ENCODE results near the gene KLHDC4.

DNA sequence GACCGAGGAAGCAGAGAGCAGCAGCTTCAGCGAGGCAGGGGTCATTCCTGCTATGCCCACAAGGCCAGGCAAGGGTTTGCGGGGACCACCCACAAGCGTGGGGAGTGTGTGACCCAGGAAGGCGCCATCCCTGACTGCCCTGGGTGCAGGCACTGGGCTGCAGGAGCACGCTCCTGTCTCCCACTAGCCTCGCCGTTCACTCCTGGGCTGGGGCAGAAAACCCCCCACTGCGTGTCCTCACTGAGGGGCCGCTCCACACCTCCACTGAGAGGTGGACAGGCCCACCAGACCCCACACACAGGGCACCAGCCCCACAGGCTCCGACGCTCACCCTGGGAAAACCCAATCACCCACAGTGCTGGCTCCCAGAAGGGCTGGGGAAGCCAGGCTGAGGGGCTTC lies 56.1 kb downstream of the KLHDC4 start:
- TF ChIP-seq, protein P1, sequence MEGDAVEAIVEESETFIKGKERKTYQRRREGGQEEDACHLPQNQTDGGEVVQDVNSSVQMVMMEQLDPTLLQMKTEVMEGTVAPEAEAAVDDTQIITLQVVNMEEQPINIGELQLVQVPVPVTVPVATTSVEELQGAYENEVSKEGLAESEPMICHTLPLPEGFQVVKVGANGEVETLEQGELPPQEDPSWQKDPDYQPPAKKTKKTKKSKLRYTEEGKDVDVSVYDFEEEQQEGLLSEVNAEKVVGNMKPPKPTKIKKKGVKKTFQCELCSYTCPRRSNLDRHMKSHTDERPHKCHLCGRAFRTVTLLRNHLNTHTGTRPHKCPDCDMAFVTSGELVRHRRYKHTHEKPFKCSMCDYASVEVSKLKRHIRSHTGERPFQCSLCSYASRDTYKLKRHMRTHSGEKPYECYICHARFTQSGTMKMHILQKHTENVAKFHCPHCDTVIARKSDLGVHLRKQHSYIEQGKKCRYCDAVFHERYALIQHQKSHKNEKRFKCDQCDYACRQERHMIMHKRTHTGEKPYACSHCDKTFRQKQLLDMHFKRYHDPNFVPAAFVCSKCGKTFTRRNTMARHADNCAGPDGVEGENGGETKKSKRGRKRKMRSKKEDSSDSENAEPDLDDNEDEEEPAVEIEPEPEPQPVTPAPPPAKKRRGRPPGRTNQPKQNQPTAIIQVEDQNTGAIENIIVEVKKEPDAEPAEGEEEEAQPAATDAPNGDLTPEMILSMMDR (conservative IDR thresholded peaks at IDR 0.05; ENCODE audit: low read depth in 2 of 2), result no peak
- TF ChIP-seq JUNB (IDR thresholded peaks at IDR 0.05; ENCODE audit: unreplicated experiment), result no peak
- no peak for TF ChIP-seq POLR2AphosphoS5 (IDR thresholded peaks at IDR 0.05; ENCODE audit: low read depth)

Data from GM23338 (cell line).